ENCODE measurements around the gene IL31RA. TPM values are rescaled to one million over a fixed set of nuclear protein-coding genes. Genes with fewer than 3 reads are reported as not detected.

IL31RA gene
- total RNA-seq, 1 experiment from 2014 or later, result not detected

DNA sequence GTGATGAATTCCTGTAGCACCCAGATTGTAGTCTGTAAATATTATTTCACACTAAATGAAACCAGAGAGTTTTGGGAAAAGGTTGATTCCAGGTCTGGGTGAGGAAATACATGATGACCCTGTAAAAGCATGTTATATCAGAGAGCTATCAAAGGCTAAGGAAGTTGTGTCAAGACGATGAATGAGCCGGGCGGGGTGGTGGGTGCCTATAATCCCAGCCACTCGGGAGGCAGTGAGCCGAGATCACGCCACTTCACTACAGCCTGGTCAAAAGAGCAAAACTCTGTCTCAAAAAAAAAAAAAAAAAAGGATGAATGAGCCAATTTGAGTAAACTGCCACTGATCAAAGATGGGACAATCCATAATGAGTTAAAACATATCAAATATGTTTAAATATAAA is 114.4 kb downstream of the IL31RA start (continued):
- TF ChIP-seq, protein P1, sequence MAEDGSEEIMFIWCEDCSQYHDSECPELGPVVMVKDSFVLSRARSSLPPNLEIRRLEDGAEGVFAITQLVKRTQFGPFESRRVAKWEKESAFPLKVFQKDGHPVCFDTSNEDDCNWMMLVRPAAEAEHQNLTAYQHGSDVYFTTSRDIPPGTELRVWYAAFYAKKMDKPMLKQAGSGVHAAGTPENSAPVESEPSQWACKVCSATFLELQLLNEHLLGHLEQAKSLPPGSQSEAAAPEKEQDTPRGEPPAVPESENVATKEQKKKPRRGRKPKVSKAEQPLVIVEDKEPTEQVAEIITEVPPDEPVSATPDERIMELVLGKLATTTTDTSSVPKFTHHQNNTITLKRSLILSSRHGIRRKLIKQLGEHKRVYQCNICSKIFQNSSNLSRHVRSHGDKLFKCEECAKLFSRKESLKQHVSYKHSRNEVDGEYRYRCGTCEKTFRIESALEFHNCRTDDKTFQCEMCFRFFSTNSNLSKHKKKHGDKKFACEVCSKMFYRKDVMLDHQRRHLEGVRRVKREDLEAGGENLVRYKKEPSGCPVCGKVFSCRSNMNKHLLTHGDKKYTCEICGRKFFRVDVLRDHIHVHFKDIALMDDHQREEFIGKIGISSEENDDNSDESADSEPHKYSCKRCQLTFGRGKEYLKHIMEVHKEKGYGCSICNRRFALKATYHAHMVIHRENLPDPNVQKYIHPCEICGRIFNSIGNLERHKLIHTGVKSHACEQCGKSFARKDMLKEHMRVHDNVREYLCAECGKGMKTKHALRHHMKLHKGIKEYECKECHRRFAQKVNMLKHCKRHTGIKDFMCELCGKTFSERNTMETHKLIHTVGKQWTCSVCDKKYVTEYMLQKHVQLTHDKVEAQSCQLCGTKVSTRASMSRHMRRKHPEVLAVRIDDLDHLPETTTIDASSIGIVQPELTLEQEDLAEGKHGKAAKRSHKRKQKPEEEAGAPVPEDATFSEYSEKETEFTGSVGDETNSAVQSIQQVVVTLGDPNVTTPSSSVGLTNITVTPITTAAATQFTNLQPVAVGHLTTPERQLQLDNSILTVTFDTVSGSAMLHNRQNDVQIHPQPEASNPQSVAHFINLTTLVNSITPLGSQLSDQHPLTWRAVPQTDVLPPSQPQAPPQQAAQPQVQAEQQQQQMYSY (CRISPR knock-in tag; IDR thresholded peaks at IDR 0.05), result no peak
- TF ChIP-seq, protein P2, sequence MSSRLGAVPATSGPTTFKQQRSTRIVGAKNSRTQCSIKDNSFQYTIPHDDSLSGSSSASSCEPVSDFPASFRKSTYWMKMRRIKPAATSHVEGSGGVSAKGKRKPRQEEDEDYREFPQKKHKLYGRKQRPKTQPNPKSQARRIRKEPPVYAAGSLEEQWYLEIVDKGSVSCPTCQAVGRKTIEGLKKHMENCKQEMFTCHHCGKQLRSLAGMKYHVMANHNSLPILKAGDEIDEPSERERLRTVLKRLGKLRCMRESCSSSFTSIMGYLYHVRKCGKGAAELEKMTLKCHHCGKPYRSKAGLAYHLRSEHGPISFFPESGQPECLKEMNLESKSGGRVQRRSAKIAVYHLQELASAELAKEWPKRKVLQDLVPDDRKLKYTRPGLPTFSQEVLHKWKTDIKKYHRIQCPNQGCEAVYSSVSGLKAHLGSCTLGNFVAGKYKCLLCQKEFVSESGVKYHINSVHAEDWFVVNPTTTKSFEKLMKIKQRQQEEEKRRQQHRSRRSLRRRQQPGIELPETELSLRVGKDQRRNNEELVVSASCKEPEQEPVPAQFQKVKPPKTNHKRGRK (CRISPR knock-in tag; IDR thresholded peaks at IDR 0.05; ENCODE audit: borderline replicate concordance), result no peak
- TF ChIP-seq CREB1 (CRISPR knock-in tag; IDR thresholded peaks at IDR 0.05) (no peak), ZNF219 (CRISPR knock-in tag; IDR thresholded peaks at IDR 0.05; ENCODE audit: borderline replicate concordance) (no peak), ZNF317 (CRISPR knock-in tag; IDR thresholded peaks at IDR 0.05; ENCODE audit: borderline replicate concordance, low read depth) (no peak), ZNF423 (CRISPR knock-in tag; IDR thresholded peaks at IDR 0.05) (no peak)
- TF ChIP-seq, protein P3, sequence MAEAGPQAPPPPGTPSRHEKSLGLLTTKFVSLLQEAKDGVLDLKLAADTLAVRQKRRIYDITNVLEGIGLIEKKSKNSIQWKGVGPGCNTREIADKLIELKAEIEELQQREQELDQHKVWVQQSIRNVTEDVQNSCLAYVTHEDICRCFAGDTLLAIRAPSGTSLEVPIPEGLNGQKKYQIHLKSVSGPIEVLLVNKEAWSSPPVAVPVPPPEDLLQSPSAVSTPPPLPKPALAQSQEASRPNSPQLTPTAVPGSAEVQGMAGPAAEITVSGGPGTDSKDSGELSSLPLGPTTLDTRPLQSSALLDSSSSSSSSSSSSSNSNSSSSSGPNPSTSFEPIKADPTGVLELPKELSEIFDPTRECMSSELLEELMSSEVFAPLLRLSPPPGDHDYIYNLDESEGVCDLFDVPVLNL (CRISPR knock-in tag; IDR thresholded peaks at IDR 0.05; ENCODE audit: borderline replicate concordance, low read depth), result no peak
- TF ChIP-seq, protein P4, sequence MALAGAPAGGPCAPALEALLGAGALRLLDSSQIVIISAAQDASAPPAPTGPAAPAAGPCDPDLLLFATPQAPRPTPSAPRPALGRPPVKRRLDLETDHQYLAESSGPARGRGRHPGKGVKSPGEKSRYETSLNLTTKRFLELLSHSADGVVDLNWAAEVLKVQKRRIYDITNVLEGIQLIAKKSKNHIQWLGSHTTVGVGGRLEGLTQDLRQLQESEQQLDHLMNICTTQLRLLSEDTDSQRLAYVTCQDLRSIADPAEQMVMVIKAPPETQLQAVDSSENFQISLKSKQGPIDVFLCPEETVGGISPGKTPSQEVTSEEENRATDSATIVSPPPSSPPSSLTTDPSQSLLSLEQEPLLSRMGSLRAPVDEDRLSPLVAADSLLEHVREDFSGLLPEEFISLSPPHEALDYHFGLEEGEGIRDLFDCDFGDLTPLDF (CRISPR knock-in tag; IDR thresholded peaks at IDR 0.05), result no peak

DNA sequence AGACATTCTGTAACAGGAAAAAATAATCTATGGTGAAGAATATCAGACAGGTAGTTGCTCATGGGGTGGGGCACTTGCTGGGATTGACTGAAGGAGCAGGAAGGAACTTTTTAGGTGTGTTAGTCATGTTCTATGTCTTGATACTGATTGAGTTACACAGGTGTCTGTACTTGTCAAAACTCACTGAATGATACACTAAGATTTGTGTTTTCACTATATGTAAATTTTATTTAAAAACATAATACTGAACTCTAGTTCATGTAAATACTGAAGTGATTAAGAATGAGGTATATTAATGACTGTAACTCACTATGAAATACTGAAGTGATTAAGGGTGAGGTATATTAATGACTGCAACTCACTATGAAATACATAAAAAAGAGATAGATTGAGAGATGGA is 115.1 kb downstream of the IL31RA start:
- Mint-ChIP-seq H3K27me3 (ENCODE audit: low read depth) (no peaks in the 10 kb centered on the region), H3K4me3 (no peak overlapping the region), H3K4me1 (no peaks in the 10 kb centered on the region), H3K27ac (no peak overlapping the region), H3K9me3 (no peaks in the 10 kb centered on the region), H3K36me3 (no peaks in the 10 kb centered on the region)
- ATAC-seq (no peak), DNase-seq (ENCODE audit: low spot score) (no peak)
- ChIA-PET CTCF (no interaction called here), POLR2A (no interaction called here)
- no peak for TF ChIP-seq ELF4 (CRISPR knock-in tag; IDR thresholded peaks at IDR 0.05; ENCODE audit: low read depth)
- TF ChIP-seq, protein P5, sequence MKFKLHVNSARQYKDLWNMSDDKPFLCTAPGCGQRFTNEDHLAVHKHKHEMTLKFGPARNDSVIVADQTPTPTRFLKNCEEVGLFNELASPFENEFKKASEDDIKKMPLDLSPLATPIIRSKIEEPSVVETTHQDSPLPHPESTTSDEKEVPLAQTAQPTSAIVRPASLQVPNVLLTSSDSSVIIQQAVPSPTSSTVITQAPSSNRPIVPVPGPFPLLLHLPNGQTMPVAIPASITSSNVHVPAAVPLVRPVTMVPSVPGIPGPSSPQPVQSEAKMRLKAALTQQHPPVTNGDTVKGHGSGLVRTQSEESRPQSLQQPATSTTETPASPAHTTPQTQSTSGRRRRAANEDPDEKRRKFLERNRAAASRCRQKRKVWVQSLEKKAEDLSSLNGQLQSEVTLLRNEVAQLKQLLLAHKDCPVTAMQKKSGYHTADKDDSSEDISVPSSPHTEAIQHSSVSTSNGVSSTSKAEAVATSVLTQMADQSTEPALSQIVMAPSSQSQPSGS (CRISPR knock-in tag; IDR thresholded peaks at IDR 0.05; ENCODE audit: borderline replicate concordance, low read depth), result no peak
- TF ChIP-seq ESRRA (CRISPR knock-in tag; IDR thresholded peaks at IDR 0.05; ENCODE audit: borderline replicate concordance), result no peak
- TF ChIP-seq ZNF671 (CRISPR knock-in tag; IDR thresholded peaks at IDR 0.05), result no peak
- no peak for TF ChIP-seq ATF1 (CRISPR knock-in tag; IDR thresholded peaks at IDR 0.05)
- TF ChIP-seq NR3C1 (CRISPR knock-in tag; conservative IDR thresholded peaks at IDR 0.05; ENCODE audit: low read depth), result no peak
- no peak for TF ChIP-seq ZNF138 (CRISPR knock-in tag; conservative IDR thresholded peaks at IDR 0.05)
- no peak for TF ChIP-seq ZBTB21 (CRISPR knock-in tag; IDR thresholded peaks at IDR 0.05; ENCODE audit: borderline replicate concordance)
- TF ChIP-seq TP53 (CRISPR knock-in tag; IDR thresholded peaks at IDR 0.05), result no peak
- TF ChIP-seq, protein P6, sequence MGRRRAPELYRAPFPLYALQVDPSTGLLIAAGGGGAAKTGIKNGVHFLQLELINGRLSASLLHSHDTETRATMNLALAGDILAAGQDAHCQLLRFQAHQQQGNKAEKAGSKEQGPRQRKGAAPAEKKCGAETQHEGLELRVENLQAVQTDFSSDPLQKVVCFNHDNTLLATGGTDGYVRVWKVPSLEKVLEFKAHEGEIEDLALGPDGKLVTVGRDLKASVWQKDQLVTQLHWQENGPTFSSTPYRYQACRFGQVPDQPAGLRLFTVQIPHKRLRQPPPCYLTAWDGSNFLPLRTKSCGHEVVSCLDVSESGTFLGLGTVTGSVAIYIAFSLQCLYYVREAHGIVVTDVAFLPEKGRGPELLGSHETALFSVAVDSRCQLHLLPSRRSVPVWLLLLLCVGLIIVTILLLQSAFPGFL (CRISPR knock-in tag; IDR thresholded peaks at IDR 0.05; ENCODE audit: borderline replicate concordance), result no peak

Measured in WTC11 (cell line).